Esophagus squamous epithelium (tissue), 5 donors: ENCODE measurements around the gene TIMP3. TPM values are rescaled to one million over a fixed set of nuclear protein-coding genes. Genes with fewer than 3 reads are reported as not detected.
A peak's percentile ranks its signal among the peaks of the same experiment; 100 is the strongest.

Source experiments
- DNase-seq: peaks from one replicate; lab custom pipeline; 2025; lab: John Stamatoyannopoulos, UW
- H3K27ac ChIP-seq, 4 donors: fragments of 200-600 bp; sonication (generic); one replicate each; pipeline ENCODE4 v1.5.1; 2016 to 2019; ENCODE audit warnings: mild to moderate bottlenecking in 1 of 4
- H3K27me3 ChIP-seq, 4 donors: fragments of 200-600 bp; sonication (generic); 1 replicate in 3 of 4; 2 replicates in 1 of 4; pipeline versions ENCODE4 v1.5.1 to v1.6.0; 2017 to 2021; ENCODE audit warnings: antibody characterized with exemption in 1 of 4
- H3K36me3 ChIP-seq, 3 donors: fragments of 200-600 bp; sonication (generic); one replicate each; pipeline ENCODE4 v1.5.1; 2016 to 2019
- H3K4me1 ChIP-seq, 3 donors: fragments of 200-600 bp; sonication (generic); one replicate each; pipeline ENCODE4 v1.5.1; 2017 to 2019
- H3K4me3 ChIP-seq, 4 donors: fragments of 200-600 bp; sonication (generic); 1 replicate in 3 of 4; 2 replicates in 1 of 4; pipeline ENCODE4 v1.5.1; 2016 to 2019; ENCODE audit warnings: mild to moderate bottlenecking in 2 of 4, moderate library complexity in 1 of 4
- H3K9me3 ChIP-seq, 3 donors: fragments of 200-600 bp; sonication (generic); one replicate each; pipeline ENCODE4 v1.5.1; 2016 to 2019
- POLR2A ChIP-seq, 4 donors: fragments of 450-650 bp; IDR thresholded peaks; one replicate each; pipeline ENCODE4 v1.6.1; 2017; ENCODE audit warnings: antibody characterized with exemption in 4 of 4, mild to moderate bottlenecking in 4 of 4, moderate library complexity in 3 of 4
- WGBS, 2 donors: methylation state at CpG; one replicate each; pipeline ENCODE4 v1.1.5; 2018; 5-methylcytosine and 5-hydroxymethylcytosine counted together
- intact Hi-C: fragments of 100-400 bp; cut with DNase I; formaldehyde crosslinking; loops from one replicate; pipeline ENCODE4 v1.15.0; 2022
- total RNA-seq, 4 donors: library from RNA; depleted of rRNA; stranded (reverse); fragments of >200 nt; gene quantifications; one replicate each; pipeline ENCODE4 v1.1.0, GENCODE V29; 2016
- TF ChIP-seq, protein P1 (sequence below), 6 experiments: fragments of 450-650 bp in 4 of 6; fragments of 200-600 bp in 2 of 6; sonication (generic) in 2 of 6; IDR thresholded peaks; one replicate each; pipeline ENCODE4 v1.5.1; 2016 to 2019; ENCODE audit warnings: antibody characterized with exemption in 6 of 6, mild to moderate bottlenecking in 4 of 6, moderate library complexity in 4 of 6
- donor health status: DM: yes; HTN: yes; CAD: no.

Gene TIMP3
- total RNA-seq, 4 donors from 2014 or later: 15.3 to 306 (median 54.2) TPM

DNA sequence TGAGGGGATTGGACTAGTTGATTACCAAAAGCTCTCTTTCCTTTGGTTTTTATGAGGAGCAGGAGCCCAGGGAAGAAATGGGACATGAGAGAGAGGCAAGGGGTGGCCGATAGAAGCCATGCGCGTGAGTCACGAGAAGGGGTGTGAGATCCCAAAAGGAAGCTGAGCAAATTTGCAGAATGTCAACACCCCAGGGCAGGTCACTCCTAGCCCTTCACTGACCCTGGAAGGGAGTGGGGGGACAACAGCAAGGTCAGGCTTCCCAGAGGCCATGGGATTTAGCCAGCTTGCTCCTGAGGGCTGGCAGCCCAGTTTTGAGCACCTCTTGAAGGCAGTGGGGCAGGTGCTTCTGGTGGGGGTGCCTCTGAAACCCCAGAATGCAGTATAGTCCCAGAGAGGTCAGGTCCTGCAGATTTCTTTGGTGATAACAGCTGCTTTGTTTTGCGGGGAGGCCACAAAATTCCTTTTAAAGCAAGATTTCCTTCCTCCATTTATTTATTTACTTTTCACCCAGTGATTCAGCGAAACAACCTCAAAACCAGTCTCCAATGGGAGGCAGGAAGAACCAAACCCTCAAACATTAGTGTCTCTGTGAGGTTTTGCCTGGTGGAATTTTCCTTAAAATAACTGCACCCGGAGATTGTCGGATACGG, 40.1 kb upstream of the TIMP3 start:
- intact Hi-C loops: no loop called here
- WGBS, 2 donors: 52 to 58% methylated on average over 6 to 8 of the region's 9 CpGs
- TF ChIP-seq, protein P1, sequence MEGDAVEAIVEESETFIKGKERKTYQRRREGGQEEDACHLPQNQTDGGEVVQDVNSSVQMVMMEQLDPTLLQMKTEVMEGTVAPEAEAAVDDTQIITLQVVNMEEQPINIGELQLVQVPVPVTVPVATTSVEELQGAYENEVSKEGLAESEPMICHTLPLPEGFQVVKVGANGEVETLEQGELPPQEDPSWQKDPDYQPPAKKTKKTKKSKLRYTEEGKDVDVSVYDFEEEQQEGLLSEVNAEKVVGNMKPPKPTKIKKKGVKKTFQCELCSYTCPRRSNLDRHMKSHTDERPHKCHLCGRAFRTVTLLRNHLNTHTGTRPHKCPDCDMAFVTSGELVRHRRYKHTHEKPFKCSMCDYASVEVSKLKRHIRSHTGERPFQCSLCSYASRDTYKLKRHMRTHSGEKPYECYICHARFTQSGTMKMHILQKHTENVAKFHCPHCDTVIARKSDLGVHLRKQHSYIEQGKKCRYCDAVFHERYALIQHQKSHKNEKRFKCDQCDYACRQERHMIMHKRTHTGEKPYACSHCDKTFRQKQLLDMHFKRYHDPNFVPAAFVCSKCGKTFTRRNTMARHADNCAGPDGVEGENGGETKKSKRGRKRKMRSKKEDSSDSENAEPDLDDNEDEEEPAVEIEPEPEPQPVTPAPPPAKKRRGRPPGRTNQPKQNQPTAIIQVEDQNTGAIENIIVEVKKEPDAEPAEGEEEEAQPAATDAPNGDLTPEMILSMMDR (IDR thresholded peaks at IDR 0.05): no peak
- no peak for TF ChIP-seq POLR2A (IDR thresholded peaks at IDR 0.05)
- Histone ChIP-seq H3K27me3 (peaks cover 0 to 13% (median 0%) of the 10 kb centered on the region in 4 donors), H3K27ac (peak overlapping the region; percentile 34 to 74 (median 58)), H3K36me3 (no peaks in the 10 kb centered on the region), H3K4me3 (no peak overlapping the region), H3K4me1 (peaks cover 0 to 39% (median 22%) of the 10 kb centered on the region in 3 donors), H3K9me3 (no peaks in the 10 kb centered on the region)
- no peak for DNase-seq

DNA sequence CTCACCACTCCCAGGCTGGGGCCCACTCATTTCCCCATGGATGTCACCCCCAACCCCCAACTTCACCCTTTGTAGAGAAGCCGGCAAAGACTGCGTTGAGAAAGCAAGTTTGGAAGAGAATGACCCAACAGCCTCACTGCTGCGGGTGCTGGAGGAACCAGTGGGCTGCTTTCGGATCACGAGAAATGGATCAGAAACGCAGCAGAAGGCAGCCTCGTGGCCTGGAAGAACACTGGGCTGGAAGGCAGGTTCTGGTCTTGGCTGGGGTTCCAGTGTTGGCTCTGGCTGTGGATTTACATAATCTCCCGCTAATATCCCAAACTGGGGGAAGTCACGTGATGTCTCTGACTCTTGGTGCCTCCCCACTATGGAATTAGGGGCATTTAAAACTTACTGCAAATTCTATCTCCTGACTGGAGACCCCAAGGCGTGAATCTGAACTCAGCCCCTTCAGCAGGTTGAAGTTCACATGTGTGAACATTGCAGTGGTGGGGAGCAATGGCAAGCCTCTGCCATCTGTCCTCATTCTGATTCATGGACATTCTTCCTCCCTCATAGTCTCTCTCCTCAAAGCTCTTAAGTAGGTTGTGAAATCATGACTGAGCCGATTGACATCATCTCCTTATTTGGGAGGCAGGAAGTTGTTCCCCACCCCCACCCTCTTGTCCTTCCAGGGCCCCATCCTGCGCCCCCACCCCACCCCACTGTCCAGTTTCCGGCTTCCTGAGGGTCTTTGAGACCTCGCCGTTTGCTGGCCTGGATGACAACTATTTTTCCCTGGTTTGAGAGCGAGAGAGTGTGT, 37.0 kb upstream of the TIMP3 start:
- no peak for DNase-seq
- H3K4me1 ChIP-seq: peaks cover 0 to 39% (median 22%) of the 10 kb centered on the region in 3 donors
- WGBS, 2 donors: 42 to 57% methylated on average over 2 to 14 of the region's 16 CpGs
- TF ChIP-seq, protein P1 (IDR thresholded peaks at IDR 0.05): no peak
- no peak for TF ChIP-seq POLR2A (IDR thresholded peaks at IDR 0.05)
- peaks cover 0 to 13% (median 0%) of the 10 kb centered on the region in 4 donors for H3K27me3 ChIP-seq
- H3K4me3 ChIP-seq: no peak overlapping the region
- H3K9me3 ChIP-seq: no peaks in the 10 kb centered on the region
- no peaks in the 10 kb centered on the region for H3K36me3 ChIP-seq
- intact Hi-C loops: no loop called here
- H3K27ac ChIP-seq: peak overlapping the region; percentile 7 to 88 (median 64)

DNA sequence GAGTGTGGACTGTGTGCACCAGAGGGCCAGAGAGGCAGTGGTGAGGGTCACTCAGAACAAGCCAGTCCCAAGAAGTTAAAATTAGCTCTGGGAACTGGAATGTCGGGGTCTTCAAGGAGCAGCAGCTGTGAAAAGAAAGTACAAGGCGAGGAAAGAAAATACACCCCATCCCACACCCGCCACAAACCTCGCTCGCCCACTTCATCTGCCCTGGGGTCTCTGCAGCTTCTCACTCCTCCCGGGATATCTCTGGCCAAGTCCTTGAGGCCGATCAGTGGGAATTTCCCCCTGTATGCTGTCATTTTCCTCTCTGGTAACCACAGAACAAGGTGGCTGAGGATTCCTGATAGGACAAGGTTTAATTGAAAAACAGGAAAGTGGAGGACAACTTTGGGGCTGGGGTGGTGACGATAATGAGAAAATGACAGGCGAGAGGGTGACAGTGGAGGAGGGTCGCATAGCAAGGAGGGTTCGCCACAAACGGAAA, 36.3 kb upstream of the TIMP3 start:
- TF ChIP-seq, protein P1 (IDR thresholded peaks at IDR 0.05): no peak
- TF ChIP-seq POLR2A (IDR thresholded peaks at IDR 0.05): no peak
- Histone ChIP-seq H3K27me3 (peaks cover 0 to 13% (median 0%) of the 10 kb centered on the region in 4 donors), H3K27ac (peak overlapping the region in 3 of 4 donors; percentile 53 to 88 (median 74)), H3K36me3 (no peaks in the 10 kb centered on the region), H3K4me1 (peaks cover 0 to 39% (median 22%) of the 10 kb centered on the region in 3 donors), H3K9me3 (no peaks in the 10 kb centered on the region), H3K4me3 (no peak overlapping the region)
- WGBS, 2 donors: 62 to 66% methylated on average over 12 of the region's 12 CpGs
- intact Hi-C loops: no loop called here
- no peak for DNase-seq

DNA sequence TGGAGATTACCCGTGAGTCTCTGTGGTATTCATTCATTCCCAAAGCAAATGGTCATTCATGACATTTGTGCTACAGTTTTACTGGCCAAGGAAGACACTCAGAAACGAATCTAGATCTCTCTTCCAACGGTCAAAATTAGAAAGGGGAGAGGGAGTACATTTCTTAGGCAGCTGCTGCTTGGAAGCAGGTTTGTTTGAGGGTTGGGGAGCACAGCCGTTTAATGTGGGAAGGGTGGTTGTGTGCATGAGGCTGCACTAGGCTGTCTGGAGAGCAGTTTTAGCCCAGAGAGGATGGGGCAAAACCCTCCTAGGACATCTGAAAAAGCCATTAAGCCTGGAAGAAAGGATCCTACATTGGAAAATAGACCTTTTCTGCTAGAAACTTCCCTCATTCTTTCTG, 29.7 kb upstream of the TIMP3 start:
- no peaks in the 10 kb centered on the region for H3K4me1 ChIP-seq
- DNase-seq: no peak
- no peak overlapping the region for H3K27ac ChIP-seq
- no peaks in the 10 kb centered on the region for H3K27me3 ChIP-seq
- no peaks in the 10 kb centered on the region for H3K36me3 ChIP-seq
- TF ChIP-seq, protein P1 (IDR thresholded peaks at IDR 0.05): no peak
- intact Hi-C loops: no loop called here
- H3K9me3 ChIP-seq: no peaks in the 10 kb centered on the region
- no peak overlapping the region for H3K4me3 ChIP-seq
- whole genome bisulfite sequencing, 2 donors: 43 to 57% methylated on average over 4 of the region's 4 CpGs

DNA sequence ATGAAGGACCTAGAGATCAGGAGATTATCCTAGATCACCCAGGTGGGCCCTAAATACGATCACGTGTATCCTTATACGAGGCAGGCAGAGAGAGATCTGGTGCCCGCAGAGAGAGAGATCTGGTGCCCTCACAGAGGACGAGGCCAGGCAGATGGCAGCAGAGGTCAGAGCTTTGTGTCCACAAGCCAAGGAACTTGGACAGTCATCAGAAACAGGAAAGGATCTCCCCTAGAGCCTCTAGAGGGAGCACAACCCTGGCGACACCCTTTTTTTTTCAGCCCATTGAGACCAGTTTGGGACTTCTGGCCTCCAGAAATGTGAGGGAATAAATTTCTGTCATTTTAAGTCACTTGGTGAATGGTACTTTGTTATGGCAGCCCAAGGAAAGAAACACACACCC, 25.5 kb upstream of the TIMP3 start:
- intact Hi-C loops: no loop called here
- no peak overlapping the region for H3K27ac ChIP-seq
- no peak for DNase-seq
- TF ChIP-seq POLR2A (IDR thresholded peaks at IDR 0.05): no peak
- TF ChIP-seq, protein P1 (IDR thresholded peaks at IDR 0.05): peak in 2 of 6 experiments; percentile 13 to 34
- no peaks in the 10 kb centered on the region for H3K9me3 ChIP-seq
- H3K4me3 ChIP-seq: no peak overlapping the region
- WGBS, 2 donors: 69 to 70% methylated on average over 6 of the region's 6 CpGs
- H3K36me3 ChIP-seq: no peaks in the 10 kb centered on the region
- H3K4me1 ChIP-seq: peaks cover 0 to 5% (median 0%) of the 10 kb centered on the region in 3 donors
- H3K27me3 ChIP-seq: no peaks in the 10 kb centered on the region
